Epithelial cell of prostate (primary cell): ENCODE results near the gene MRPL18.
"Not testable (repeated sequence)": the region's sequence is repeated elsewhere in the genome, so short reads cannot be mapped to it uniquely, and the experiment has no call there.

Source experiments
- DNase-seq: peaks from one replicate; pipeline ENCODE4 v3.0.0-alpha.2; 2011; ENCODE audit warnings: low read depth, low spot score
- H3K27ac ChIP-seq: fragments of 450-650 bp; 2 replicates; pipeline ENCODE4 v1.5.1; 2017; ENCODE audit warnings: mild to moderate bottlenecking

The MRPL18 gene

DNA sequence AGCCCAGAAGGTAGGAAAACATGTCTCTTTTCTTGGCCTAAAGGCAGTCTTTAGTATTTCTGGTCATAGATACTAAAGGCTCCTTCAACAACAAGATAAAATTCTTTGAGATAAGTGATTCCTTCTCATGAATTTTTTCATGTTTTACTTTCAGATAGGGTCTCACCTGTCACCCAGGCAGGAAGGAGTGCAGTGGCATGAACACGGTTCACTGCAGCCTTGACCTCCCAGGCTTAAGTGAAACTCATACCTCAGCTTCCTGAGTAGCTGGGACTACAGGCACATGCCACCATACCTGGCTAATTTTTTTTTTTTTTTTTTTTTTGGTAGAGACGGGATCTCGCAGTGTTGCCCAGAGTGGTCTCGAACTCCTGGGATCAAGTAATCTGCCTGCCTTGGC, 18.9 kb downstream of the MRPL18 start:
- no peak for DNase-seq
- no peak overlapping the region for H3K27ac ChIP-seq

DNA sequence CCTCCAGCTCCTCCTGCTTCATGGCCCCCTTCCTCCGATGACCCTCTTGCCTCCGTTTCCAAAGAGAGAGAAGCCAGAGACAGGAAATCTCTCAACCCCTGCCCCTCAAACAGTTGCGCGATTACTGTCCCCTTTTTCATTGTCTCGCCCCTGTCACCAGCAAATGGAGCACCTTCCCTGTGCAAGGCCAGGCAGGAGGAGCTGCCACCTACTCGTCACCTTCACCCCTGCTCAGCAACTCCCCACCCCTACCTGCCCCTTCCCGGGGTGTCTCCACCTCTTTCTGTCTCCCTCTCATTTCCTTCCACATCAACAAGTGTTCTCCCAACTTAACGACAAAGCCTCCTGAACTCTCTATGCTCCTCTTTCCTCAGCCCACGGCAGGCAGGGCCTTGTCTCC, 23.5 kb downstream of the MRPL18 start:
- DNase-seq = no peak
- no peak overlapping the region for H3K27ac ChIP-seq

DNA sequence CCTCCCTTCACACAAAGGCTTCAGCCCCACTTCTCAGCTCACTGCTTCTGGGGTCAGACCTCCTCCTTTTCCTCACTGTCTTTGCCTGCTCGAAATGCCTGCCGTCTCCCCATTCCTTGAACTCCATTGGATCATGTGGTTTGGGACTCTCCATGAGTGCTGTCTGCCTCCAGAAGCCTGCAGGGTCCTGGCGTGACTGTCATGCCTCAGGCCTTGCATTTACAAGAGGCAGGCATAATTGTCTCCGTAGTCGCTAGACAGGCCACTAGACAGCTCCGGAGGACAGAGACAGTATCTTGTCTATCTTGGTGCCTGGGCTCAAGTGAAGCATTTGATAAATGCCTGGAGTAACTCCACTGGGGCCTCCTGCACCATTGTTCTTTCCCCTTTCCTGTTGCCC, 25.1 kb downstream of the MRPL18 start:
- DNase-seq = no peak
- no peak overlapping the region for H3K27ac ChIP-seq

GRCh38 chr6:159816775-159817174, 26.5 kb downstream of the MRPL18 start:
- H3K27ac ChIP-seq, DNase-seq: not testable (repeated sequence)

GRCh38 chr6:159817951-159818739, 27.9 kb downstream of the MRPL18 start:
- no peak for DNase-seq
- no peak overlapping the region for H3K27ac ChIP-seq

DNA sequence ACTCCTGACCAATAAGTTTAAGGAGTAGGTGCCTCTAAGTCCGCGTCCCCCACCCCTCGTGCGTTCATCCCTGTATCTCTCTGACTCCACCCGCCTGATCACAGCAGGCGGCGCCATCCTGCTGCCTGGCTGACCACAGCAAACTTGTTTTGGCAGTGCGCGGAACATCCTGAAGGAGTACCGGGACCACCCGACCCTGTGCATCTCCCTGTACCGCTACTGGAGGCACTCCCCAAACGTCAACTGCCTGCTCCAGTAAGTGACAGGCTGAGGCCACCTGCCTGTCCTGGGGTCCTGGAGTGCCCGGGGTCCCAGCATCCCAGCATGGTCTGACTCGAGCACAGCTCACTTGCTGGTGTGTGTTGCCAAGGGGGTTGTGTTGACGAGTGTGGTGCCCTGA, 28.8 kb downstream of the MRPL18 start:
- H3K27ac ChIP-seq = no peak overlapping the region
- DNase-seq = no peak

- DNase-seq = no peak
- no peak overlapping the region for H3K27ac ChIP-seq
These were observed 29.8 kb downstream of the MRPL18 start for GRCh38 chr6:159819932-159820640.

DNA sequence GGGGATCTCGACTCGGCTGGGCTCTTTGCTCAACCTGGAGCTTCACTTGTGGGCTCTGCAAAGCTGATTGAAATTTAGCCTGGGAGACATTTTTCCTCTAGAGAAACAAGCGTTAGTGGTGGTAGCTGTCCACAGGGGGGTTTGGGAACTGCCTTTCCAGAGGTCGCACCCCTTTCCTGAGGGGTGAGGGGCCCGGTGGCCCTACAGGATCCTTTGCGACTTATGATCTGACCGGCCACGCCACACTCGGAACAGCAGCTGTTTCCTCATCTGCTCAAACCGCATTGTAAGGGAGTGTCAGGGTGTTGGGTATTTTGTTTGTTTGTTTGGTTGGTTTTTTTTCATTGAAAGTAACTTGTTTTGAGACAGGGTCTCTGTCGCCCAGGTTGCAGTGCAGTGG, 30.9 kb downstream of the MRPL18 start:
- DNase-seq = no peak
- no peak overlapping the region for H3K27ac ChIP-seq

DNA sequence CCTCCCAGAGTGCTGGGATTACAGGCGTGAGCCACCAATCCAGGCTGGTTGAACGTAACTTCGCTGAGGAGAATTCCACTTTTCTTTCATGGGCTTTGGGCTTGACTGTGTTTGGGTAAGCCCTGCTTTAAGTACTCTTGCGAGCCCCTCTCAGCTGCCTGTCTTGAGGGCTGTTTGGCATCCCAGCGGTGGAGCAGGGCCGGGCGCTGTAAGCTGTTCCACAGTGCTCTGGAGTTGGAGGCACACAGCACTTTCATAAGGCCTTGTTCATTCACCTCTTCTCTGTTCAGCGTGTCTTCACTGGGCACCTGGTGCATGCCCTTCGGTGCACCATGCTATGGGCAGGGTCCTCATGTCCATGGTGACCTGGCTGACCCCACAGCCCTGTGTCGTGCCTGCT, 31.5 kb downstream of the MRPL18 start:
- H3K27ac ChIP-seq = no peak overlapping the region
- no peak for DNase-seq

- DNase-seq = no peak
- no peak overlapping the region for H3K27ac ChIP-seq
These were observed 33.7 kb downstream of the MRPL18 start for GRCh38 chr6:159823953-159824352.

DNA sequence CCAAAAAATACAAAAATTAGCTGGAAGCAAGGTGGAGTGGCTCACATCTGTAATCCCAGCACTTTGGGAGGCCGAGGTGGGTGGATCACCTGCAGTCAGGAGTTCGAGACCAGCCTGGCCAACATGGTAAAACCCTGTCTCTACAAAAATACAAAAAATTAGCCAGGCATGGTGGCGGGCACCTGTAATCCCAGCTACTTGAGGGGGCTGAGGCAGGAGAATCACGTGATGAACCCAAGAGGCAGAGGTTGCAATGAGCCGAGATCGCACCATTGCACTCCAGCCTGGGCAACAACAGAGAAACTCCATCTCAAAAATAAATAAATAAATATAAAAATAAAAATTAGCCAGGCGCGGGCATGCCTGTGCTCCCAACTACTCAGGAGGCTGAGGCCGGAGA, 34.4 kb downstream of the MRPL18 start:
- DNase-seq, H3K27ac ChIP-seq: not testable (repeated sequence)

DNA sequence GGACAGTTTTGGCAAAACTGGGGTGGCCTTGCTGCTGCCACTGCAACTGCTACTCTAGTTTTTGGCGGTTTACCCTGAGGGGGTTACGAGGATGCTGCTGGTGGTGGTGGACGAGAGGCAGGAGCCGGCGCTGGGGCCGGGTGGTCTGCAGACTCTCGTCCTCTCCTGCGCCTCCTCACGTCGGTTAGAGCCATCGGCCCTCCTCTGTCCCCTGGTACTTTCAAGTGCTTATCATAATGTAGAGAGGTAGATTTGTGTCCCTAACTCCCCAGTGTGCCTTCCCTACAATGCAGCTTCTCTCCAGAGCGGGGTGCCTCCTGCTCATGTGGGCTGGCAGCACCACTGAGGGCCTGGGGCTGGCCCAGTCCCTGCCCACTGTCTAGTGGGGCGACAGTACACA, 35.7 kb downstream of the MRPL18 start:
- no peak for DNase-seq

DNA sequence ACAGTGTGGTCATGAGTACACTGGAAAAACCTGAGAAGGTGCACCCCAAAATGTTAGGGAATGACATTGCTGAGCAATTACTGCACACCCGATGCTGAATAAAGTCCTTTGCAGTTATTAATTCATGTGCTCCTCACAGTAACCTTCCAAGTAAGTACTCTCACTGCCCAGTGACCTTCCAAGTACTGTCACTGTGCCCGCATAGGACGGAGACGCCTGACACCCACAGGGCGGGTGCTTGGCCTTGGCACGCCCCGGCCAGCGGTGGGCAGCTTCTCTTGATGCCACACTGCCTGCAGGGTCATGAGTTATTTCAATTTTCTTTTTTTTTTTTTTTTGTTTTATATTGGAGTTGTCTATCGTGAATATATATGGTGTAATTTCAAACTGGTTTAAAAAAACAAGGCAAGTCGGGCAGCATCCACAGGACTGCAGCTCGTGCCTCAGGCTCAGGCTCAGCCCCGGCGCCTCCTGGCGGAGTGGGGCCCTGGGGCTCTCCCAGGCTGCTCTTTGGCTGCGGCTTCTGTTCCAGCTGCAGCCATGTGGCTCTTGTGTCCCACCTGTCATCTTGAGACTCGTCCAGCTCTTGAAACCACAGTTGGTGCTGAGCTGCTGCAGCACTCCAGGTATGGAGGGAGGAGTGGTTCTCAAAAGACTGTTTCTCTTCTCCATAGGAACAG, 36.8 kb downstream of the MRPL18 start:
- H3K27ac ChIP-seq = no peak overlapping the region
- DNase-seq = no peak

More for the DNA sequence above, 35.7 kb downstream of the MRPL18 start:
- H3K27ac ChIP-seq = no peak overlapping the region

DNA sequence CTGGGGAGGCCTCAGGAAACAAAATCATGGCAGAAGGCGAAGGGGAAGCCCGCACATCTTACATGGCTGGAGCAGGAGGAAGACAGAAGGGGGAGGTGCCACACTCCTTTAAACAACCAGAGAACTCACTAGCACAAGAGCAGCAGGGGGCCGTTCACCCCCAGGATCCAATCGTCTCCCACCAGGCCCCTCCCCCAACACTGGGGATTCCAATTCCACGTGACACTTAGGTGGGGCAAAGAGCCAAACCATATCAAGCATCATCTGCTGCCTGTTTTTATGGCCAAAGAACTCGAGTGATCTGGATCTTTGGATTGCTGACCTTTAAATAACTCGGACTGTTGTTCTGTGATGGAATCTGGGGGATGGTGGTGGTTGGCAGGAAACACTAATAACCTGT, 37.8 kb downstream of the MRPL18 start:
- no peak for DNase-seq
- H3K27ac ChIP-seq = no peak overlapping the region

- H3K27ac ChIP-seq = peak overlapping the region; percentile 38
- DNase-seq = no peak
These were observed 39.3 kb downstream of the MRPL18 start for GRCh38 chr6:159829526-159829925.

DNA sequence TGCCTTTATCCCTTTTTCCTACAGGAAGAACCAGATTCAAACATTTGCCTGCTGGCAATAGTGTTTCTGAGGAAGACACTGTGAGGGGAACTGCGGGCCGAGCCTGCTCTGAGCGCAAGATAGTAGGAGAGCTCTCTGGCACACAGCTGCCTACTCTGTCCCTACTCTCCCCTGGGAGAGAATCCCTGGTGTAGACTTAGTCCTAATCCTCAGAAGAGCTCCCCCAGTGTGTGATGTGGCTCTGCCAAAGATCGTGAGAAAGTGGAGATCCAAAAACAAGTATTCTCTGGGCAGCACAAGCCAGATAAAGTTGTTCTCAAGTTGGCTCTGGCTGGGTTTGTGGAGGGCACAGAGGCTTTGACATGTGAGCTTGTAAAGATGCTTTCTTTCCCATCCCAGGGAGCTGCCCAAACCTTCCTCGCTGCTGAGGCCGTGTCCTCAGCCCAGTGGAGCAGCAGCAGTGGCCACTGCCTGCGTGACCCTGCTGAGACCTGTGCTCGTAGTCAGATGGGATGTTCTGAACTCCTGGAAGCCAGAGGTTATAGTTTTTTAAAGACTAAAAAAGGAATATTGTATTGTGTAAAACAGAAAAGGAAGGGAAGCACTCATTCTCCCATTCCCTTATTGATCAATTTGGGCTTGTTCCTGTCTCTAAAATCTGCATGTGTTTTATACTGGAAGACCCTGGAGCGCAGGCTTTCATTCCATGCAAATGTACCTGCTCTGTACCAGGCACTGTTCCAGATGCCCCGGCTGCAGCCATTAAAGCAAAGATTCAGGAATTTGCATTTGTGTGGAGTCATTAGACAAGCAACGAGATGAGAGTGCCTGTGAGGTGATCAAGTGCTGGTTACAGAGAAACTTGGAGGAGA, 40.5 kb downstream of the MRPL18 start:
- no peak overlapping the region for H3K27ac ChIP-seq
- DNase-seq = no peak

DNA sequence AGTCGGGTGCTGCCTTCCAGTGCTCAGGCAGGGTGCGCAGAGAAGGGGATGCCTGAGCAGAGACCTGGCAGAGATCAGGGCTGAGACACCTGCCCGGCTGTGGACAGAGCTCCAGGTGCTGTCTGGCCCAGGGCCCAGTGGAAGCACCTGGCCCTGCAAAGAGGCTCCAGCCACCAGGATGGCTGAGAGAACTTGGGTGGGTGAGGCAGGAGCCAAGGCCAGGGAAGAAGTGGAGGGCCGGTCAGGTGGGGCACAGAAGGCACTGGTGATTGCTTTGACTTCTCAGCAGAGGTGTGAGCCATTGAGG, 41.1 kb downstream of the MRPL18 start:
- H3K27ac ChIP-seq = no peak overlapping the region
- no peak for DNase-seq

DNA sequence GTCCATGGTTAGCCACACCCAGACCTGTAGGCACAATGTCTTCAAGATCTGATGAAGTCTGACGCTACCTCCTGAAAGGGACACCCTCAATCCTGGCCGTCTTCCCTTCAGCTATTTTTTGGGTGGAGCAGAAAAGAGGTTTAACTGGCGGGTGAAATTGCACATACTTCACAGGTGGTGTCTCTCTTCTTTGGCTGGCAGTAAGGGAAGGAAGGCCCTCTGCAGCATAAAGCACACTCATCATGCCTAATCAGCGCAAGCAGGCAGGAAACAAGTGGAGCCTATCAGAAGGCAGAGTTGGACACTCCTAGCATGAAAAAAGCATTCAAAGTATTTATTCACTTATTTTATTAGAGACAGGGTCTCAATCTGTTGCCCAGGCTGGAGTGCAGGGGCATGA, 42.7 kb downstream of the MRPL18 start:
- no peak for DNase-seq
- no peak overlapping the region for H3K27ac ChIP-seq

DNA sequence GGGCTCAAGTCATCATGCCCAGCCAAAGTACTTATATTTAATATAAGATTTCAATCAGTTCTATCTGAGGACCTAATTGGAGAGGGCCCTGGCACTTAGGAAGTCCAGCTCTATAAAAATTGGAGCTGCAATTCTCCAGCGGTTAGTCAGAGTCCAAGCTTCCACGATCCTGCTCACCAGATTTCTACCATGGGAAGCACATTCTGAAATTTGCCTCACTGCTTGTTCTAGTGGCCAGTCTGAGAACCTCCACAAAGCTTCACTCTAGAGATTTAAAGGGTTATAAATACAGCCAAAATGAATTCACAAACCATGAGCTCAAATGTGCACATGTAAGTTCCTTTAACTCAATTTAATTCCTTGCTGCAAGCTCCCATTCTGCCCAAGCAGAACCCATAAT, 43.3 kb downstream of the MRPL18 start:
- no peak for DNase-seq

DNA sequence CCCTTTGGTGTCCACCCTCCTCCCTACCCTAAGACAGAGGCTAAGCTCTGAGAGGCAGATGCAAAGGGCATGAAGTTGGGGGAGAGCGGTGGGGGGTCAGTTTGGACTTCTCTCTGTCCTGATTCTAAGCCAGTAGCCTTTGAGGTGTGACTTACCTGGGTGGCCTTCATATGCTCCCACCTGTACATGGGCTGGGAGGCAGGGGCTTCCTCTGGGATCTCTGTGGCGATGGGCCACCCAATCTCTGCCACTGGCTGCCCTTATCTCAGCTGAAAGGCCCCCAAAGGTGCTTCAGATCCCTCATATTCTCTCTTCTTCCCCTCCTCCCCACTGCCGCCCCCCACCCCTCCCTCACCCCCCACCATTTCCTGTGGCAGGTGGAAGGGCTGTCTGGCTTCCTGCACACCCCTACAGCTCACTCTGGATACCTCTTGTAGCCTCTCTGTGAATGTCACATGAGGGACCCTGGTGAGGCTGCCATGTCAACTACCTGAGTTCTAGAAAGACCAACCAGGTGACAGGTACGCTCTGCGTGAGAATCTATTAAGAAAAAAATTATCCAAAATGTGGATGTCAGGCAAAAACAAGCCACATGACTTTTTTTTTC, 43.8 kb downstream of the MRPL18 start:
- H3K27ac ChIP-seq = no peak overlapping the region

More for the DNA sequence above, 43.3 kb downstream of the MRPL18 start:
- no peak overlapping the region for H3K27ac ChIP-seq

More for the DNA sequence above, 43.8 kb downstream of the MRPL18 start:
- DNase-seq = no peak
